HEK293 (cell line): ENCODE data around the gene FOXP1.

Experiments used
- CTCF ChIA-PET: fragments of 350-600 bp; formaldehyde crosslinking; extraction: SDS; loops from one replicate; lab custom pipeline; 2021; ENCODE audit warnings: antibody characterized with exemption; lab: Yijun Ruan, JAX
- POLR2A ChIA-PET: fragments of 300-600 bp; formaldehyde crosslinking; extraction: SDS; loops from one replicate; lab custom pipeline; 2020; ENCODE audit warnings: antibody characterized with exemption, inconsistent platforms; lab: Yijun Ruan, JAX
- H3K27ac ChIP-seq: fragments of 200-500 bp; sonication (Bioruptor generic); 2 replicates; pipeline ENCODE4 v1.5.1; 2014; ENCODE audit warnings: low read depth, low read length, control low read depth, inconsistent platforms; ENCODE audit errors: extremely low read depth
- H3K36me3 ChIP-seq, 2 experiments: fragments of 200-500 bp in 1 of 2; sonication (Bioruptor generic) in 1 of 2; 1 replicate in 1 of 2; 2 replicates in 1 of 2; pipeline ENCODE4 v1.5.1; 2014 to 2017; ENCODE audit warnings: inconsistent platforms in 2 of 2, low read length in 2 of 2; ENCODE audit not compliant: control insufficient read depth in 2 of 2, insufficient read depth in 1 of 2
- H3K4me1 ChIP-seq: fragments of 200-500 bp; sonication (Bioruptor generic); 2 replicates; pipeline ENCODE4 v1.5.1; 2014; ENCODE audit warnings: mild to moderate bottlenecking, low read length, inconsistent platforms; ENCODE audit not compliant: control insufficient read depth, insufficient read depth
- H3K4me3 ChIP-seq: 2 replicates; pipeline ENCODE4 v1.5.1; 2011; ENCODE audit warnings: low read depth, mild to moderate bottlenecking, control low read depth, low read length, moderate library complexity
- H3K9me3 ChIP-seq: fragments of 200-500 bp; sonication (Bioruptor generic); 2 replicates; pipeline ENCODE4 v1.5.1; 2014; ENCODE audit warnings: low read depth, low read length, inconsistent platforms; ENCODE audit not compliant: control insufficient read depth, insufficient read depth
- GLIS2 ChIP-seq: fragments of 450-650 bp; formaldehyde crosslinking; IDR thresholded peaks from 2 replicates; pipeline ENCODE4 v1.5.1; 2016; ENCODE audit warnings: missing biosample characterization, missing genetic modification characterization
- MZF1 ChIP-seq: fragments of 450-650 bp; formaldehyde crosslinking; IDR thresholded peaks from 2 replicates; pipeline ENCODE4 v1.5.1; 2017; ENCODE audit warnings: missing biosample characterization, missing genetic modification characterization, borderline replicate concordance
- SP7 ChIP-seq: fragments of 450-650 bp; formaldehyde crosslinking; IDR thresholded peaks from 2 replicates; pipeline ENCODE4 v1.5.1; 2016; ENCODE audit warnings: missing biosample characterization, missing genetic modification characterization
- ZNF10 ChIP-seq: fragments of 450-650 bp; formaldehyde crosslinking; IDR thresholded peaks from 2 replicates; pipeline ENCODE4 v1.5.1; 2017; ENCODE audit warnings: missing biosample characterization, missing genetic modification characterization
- ZNF140 ChIP-seq: fragments of 450-650 bp; formaldehyde crosslinking; IDR thresholded peaks from 2 replicates; pipeline ENCODE4 v1.5.1; 2016; ENCODE audit warnings: missing biosample characterization, missing genetic modification characterization
- ZNF16 ChIP-seq: fragments of 450-650 bp; formaldehyde crosslinking; IDR thresholded peaks from 2 replicates; pipeline ENCODE4 v1.5.1; 2016; ENCODE audit warnings: low read depth, missing biosample characterization, missing genetic modification characterization
- ZNF202 ChIP-seq: fragments of 450-650 bp; formaldehyde crosslinking; IDR thresholded peaks from 2 replicates; pipeline ENCODE4 v1.5.1; 2016; ENCODE audit warnings: missing biosample characterization, missing genetic modification characterization, borderline replicate concordance
- ZNF274 ChIP-seq, 2 experiments: fragments of 200-500 bp in 1 of 2; fragments of 450-650 bp in 1 of 2; sonication (Bioruptor generic) in 1 of 2; formaldehyde crosslinking in 1 of 2; IDR thresholded peaks; 2 replicates each; pipeline versions ENCODE4 v1.5.1 to v1.6.1; 2014 to 2016; ENCODE audit warnings: borderline replicate concordance in 1 of 2, inconsistent platforms in 1 of 2, low read length in 1 of 2, missing biosample characterization in 1 of 2, missing genetic modification characterization in 1 of 2
- ZNF341 ChIP-seq: fragments of 450-650 bp; formaldehyde crosslinking; IDR thresholded peaks from 2 replicates; pipeline ENCODE4; 2016; ENCODE audit warnings: low read depth, missing biosample characterization, missing genetic modification characterization
- ZNF37A ChIP-seq: fragments of 450-650 bp; IDR thresholded peaks from 2 replicates; pipeline ENCODE4 v1.5.1; 2018; ENCODE audit warnings: missing biosample characterization, missing genetic modification characterization
- ZNF394 ChIP-seq: fragments of 450-650 bp; formaldehyde crosslinking; IDR thresholded peaks from 2 replicates; pipeline ENCODE4 v1.5.1; 2016; ENCODE audit warnings: missing biosample characterization, missing genetic modification characterization, mild to moderate bottlenecking, moderate library complexity, borderline replicate concordance
- ZNF426 ChIP-seq: fragments of 450-650 bp; formaldehyde crosslinking; IDR thresholded peaks from 2 replicates; pipeline ENCODE4 v1.5.1; 2017; ENCODE audit warnings: missing biosample characterization, missing genetic modification characterization, mild to moderate bottlenecking, inconsistent platforms, moderate library complexity
- ZNF449 ChIP-seq: fragments of 450-650 bp; formaldehyde crosslinking; IDR thresholded peaks from 2 replicates; pipeline ENCODE4 v1.5.1; 2017; ENCODE audit warnings: missing biosample characterization, mild to moderate bottlenecking, missing genetic modification characterization, moderate library complexity
- ZNF621 ChIP-seq: fragments of 450-650 bp; formaldehyde crosslinking; IDR thresholded peaks from 2 replicates; pipeline ENCODE4 v1.5.1; 2017; ENCODE audit warnings: missing biosample characterization, missing genetic modification characterization
- ZNF658 ChIP-seq: fragments of 450-650 bp; formaldehyde crosslinking; IDR thresholded peaks from 2 replicates; pipeline ENCODE4; 2016; ENCODE audit warnings: missing biosample characterization, missing genetic modification characterization
- ZNF785 ChIP-seq: fragments of 450-650 bp; formaldehyde crosslinking; IDR thresholded peaks from 2 replicates; pipeline ENCODE4 v1.5.1; 2016; ENCODE audit warnings: missing biosample characterization, missing genetic modification characterization
- ZNF792 ChIP-seq: fragments of 450-650 bp; formaldehyde crosslinking; IDR thresholded peaks from 2 replicates; pipeline ENCODE4 v1.5.1; 2016; ENCODE audit warnings: missing biosample characterization, missing genetic modification characterization
- TF ChIP-seq, protein P1 (sequence below): fragments of 450-650 bp; IDR thresholded peaks from 2 replicates; pipeline ENCODE4 v1.5.1; 2018; ENCODE audit warnings: missing biosample characterization, mild to moderate bottlenecking, missing genetic modification characterization
- TF ChIP-seq, protein P2 (sequence below): fragments of 450-650 bp; formaldehyde crosslinking; IDR thresholded peaks from 2 replicates; pipeline ENCODE4 v1.5.1; 2016; ENCODE audit warnings: missing biosample characterization, missing genetic modification characterization
- TF ChIP-seq, protein P3 (sequence below): fragments of 450-650 bp; formaldehyde crosslinking; IDR thresholded peaks from 2 replicates; pipeline ENCODE4 v1.5.1; 2016; ENCODE audit warnings: missing biosample characterization, missing genetic modification characterization, borderline replicate concordance
- TF ChIP-seq, protein P4 (sequence below): IDR thresholded peaks from 2 replicates; pipeline ENCODE4 v1.6.1; 2011; ENCODE audit warnings: mild to moderate bottlenecking, low read depth, low read length, borderline replicate concordance
- TF ChIP-seq, protein P5 (sequence below): fragments of 450-650 bp; formaldehyde crosslinking; IDR thresholded peaks from 2 replicates; pipeline ENCODE4 v1.5.1; 2017; ENCODE audit warnings: missing biosample characterization, missing genetic modification characterization

The FOXP1 gene

GRCh38 chr3:71451812-71452211, 131.7 kb downstream of the FOXP1 start:
- H3K9me3 ChIP-seq: no peaks in the 10 kb centered on the region
- H3K36me3 ChIP-seq: no peaks in the 10 kb centered on the region
- ChIA-PET CTCF (no interaction called here), POLR2A (no interaction called here)
- no peak for TF ChIP-seq SP7
- TF ChIP-seq, protein P1, sequence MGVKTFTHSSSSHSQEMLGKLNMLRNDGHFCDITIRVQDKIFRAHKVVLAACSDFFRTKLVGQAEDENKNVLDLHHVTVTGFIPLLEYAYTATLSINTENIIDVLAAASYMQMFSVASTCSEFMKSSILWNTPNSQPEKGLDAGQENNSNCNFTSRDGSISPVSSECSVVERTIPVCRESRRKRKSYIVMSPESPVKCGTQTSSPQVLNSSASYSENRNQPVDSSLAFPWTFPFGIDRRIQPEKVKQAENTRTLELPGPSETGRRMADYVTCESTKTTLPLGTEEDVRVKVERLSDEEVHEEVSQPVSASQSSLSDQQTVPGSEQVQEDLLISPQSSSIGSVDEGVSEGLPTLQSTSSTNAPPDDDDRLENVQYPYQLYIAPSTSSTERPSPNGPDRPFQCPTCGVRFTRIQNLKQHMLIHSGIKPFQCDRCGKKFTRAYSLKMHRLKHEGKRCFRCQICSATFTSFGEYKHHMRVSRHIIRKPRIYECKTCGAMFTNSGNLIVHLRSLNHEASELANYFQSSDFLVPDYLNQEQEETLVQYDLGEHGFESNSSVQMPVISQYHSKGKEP (tag by site-specific recombination): no peak
- no peak for TF ChIP-seq ZNF202 (tag by site-specific recombination)
- TF ChIP-seq ZNF792 (tag by site-specific recombination): no peak
- TF ChIP-seq ZNF426 (tag by site-specific recombination): no peak
- TF ChIP-seq, protein P2, sequence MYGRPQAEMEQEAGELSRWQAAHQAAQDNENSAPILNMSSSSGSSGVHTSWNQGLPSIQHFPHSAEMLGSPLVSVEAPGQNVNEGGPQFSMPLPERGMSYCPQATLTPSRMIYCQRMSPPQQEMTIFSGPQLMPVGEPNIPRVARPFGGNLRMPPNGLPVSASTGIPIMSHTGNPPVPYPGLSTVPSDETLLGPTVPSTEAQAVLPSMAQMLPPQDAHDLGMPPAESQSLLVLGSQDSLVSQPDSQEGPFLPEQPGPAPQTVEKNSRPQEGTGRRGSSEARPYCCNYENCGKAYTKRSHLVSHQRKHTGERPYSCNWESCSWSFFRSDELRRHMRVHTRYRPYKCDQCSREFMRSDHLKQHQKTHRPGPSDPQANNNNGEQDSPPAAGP (tag by site-specific recombination): no peak
- TF ChIP-seq ZNF785 (tag by site-specific recombination): no peak
- no peak for TF ChIP-seq MZF1 (tag by site-specific recombination)
- no peak for TF ChIP-seq ZNF16 (tag by site-specific recombination)
- TF ChIP-seq ZNF394 (tag by site-specific recombination): no peak
- TF ChIP-seq ZNF621 (tag by site-specific recombination): no peak
- TF ChIP-seq ZNF658 (tag by site-specific recombination): no peak
- TF ChIP-seq ZNF140 (tag by site-specific recombination): no peak
- TF ChIP-seq GLIS2: no peak
- no peak for TF ChIP-seq ZNF341 (tag by site-specific recombination)
- H3K4me1 ChIP-seq: no peaks in the 10 kb centered on the region
- no peak overlapping the region for H3K4me3 ChIP-seq
- no peak overlapping the region for H3K27ac ChIP-seq

- CTCF ChIA-PET: no interaction called here
- no peaks in the 10 kb centered on the region for H3K4me1 ChIP-seq
These were observed 132.5 kb downstream of the FOXP1 start for GRCh38 chr3:71451060-71451459.

GRCh38 chr3:71450162-71450561, 133.4 kb downstream of the FOXP1 start:
- no peak overlapping the region for H3K4me3 ChIP-seq
- TF ChIP-seq, protein P3, sequence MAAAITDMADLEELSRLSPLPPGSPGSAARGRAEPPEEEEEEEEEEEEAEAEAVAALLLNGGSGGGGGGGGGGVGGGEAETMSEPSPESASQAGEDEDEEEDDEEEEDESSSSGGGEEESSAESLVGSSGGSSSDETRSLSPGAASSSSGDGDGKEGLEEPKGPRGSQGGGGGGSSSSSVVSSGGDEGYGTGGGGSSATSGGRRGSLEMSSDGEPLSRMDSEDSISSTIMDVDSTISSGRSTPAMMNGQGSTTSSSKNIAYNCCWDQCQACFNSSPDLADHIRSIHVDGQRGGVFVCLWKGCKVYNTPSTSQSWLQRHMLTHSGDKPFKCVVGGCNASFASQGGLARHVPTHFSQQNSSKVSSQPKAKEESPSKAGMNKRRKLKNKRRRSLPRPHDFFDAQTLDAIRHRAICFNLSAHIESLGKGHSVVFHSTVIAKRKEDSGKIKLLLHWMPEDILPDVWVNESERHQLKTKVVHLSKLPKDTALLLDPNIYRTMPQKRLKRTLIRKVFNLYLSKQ (tag by site-specific recombination): no peak
- TF ChIP-seq, protein P4, sequence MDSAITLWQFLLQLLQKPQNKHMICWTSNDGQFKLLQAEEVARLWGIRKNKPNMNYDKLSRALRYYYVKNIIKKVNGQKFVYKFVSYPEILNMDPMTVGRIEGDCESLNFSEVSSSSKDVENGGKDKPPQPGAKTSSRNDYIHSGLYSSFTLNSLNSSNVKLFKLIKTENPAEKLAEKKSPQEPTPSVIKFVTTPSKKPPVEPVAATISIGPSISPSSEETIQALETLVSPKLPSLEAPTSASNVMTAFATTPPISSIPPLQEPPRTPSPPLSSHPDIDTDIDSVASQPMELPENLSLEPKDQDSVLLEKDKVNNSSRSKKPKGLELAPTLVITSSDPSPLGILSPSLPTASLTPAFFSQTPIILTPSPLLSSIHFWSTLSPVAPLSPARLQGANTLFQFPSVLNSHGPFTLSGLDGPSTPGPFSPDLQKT: no peak
- TF ChIP-seq ZNF10 (no peak), GLIS2 (no peak), ZNF274 (IDR thresholded peaks at IDR 0.05; ENCODE audit: low read length) (no peak), ZNF274 (tag by site-specific recombination; IDR thresholded peaks at IDR 0.05; ENCODE audit: borderline replicate concordance) (no peak)
- TF ChIP-seq, protein P5, sequence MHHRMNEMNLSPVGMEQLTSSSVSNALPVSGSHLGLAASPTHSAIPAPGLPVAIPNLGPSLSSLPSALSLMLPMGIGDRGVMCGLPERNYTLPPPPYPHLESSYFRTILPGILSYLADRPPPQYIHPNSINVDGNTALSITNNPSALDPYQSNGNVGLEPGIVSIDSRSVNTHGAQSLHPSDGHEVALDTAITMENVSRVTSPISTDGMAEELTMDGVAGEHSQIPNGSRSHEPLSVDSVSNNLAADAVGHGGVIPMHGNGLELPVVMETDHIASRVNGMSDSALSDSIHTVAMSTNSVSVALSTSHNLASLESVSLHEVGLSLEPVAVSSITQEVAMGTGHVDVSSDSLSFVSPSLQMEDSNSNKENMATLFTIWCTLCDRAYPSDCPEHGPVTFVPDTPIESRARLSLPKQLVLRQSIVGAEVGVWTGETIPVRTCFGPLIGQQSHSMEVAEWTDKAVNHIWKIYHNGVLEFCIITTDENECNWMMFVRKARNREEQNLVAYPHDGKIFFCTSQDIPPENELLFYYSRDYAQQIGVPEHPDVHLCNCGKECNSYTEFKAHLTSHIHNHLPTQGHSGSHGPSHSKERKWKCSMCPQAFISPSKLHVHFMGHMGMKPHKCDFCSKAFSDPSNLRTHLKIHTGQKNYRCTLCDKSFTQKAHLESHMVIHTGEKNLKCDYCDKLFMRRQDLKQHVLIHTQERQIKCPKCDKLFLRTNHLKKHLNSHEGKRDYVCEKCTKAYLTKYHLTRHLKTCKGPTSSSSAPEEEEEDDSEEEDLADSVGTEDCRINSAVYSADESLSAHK: no peak

More at GRCh38 chr3:71451060-71451459, 132.5 kb downstream of the FOXP1 start:
- Histone ChIP-seq H3K27ac (no peak overlapping the region), H3K9me3 (no peaks in the 10 kb centered on the region), H3K4me3 (no peak overlapping the region), H3K36me3 (no peaks in the 10 kb centered on the region)
- POLR2A ChIA-PET: no interaction called here
- TF ChIP-seq ZNF449 (tag by site-specific recombination) (peak; percentile 86), ZNF37A (no peak)

More at GRCh38 chr3:71450162-71450561, 133.4 kb downstream of the FOXP1 start:
- no peaks in the 10 kb centered on the region for H3K9me3 ChIP-seq
- CTCF ChIA-PET: no interaction called here
- H3K4me1 ChIP-seq: no peaks in the 10 kb centered on the region
- no peaks in the 10 kb centered on the region for H3K36me3 ChIP-seq
- POLR2A ChIA-PET: no interaction called here
- H3K27ac ChIP-seq: no peak overlapping the region
